ENCODE measurements around the gene SIX6. TPM values are rescaled to one million over a fixed set of nuclear protein-coding genes. Genes with fewer than 3 reads are reported as not detected.

SIX6 gene
- total and polyA plus RNA-seq, 2 of the 13 experiments (the other 11 are each of a cell fraction or from before 2014, with no cell fraction given), result not detected

- TF ChIP-seq RERE (CRISPR knock-in tag; IDR thresholded peaks at IDR 0.05; ENCODE audit: low read depth) (no peak), HCFC1 (IDR thresholded peaks at IDR 0.05; ENCODE audit: low read depth, low read length) (no peak), ISX (CRISPR knock-in tag; conservative IDR thresholded peaks at IDR 0.05) (no peak), ZNF251 (CRISPR knock-in tag; IDR thresholded peaks at IDR 0.05) (no peak), ZNF569 (CRISPR knock-in tag; IDR thresholded peaks at IDR 0.05; ENCODE audit: borderline replicate concordance) (no peak), ZNF746 (CRISPR knock-in tag; IDR thresholded peaks at IDR 0.05) (no peak), ZNF572 (CRISPR knock-in tag; IDR thresholded peaks at IDR 0.05) (no peak), GABPA (IDR thresholded peaks at IDR 0.05; ENCODE audit: low read depth, low read length) (no peak), GABPA (CRISPR knock-in tag; IDR thresholded peaks at IDR 0.05; ENCODE audit: low read depth) (no peak), NFRKB (IDR thresholded peaks at IDR 0.05) (no peak)
- TF ChIP-seq, protein P1, sequence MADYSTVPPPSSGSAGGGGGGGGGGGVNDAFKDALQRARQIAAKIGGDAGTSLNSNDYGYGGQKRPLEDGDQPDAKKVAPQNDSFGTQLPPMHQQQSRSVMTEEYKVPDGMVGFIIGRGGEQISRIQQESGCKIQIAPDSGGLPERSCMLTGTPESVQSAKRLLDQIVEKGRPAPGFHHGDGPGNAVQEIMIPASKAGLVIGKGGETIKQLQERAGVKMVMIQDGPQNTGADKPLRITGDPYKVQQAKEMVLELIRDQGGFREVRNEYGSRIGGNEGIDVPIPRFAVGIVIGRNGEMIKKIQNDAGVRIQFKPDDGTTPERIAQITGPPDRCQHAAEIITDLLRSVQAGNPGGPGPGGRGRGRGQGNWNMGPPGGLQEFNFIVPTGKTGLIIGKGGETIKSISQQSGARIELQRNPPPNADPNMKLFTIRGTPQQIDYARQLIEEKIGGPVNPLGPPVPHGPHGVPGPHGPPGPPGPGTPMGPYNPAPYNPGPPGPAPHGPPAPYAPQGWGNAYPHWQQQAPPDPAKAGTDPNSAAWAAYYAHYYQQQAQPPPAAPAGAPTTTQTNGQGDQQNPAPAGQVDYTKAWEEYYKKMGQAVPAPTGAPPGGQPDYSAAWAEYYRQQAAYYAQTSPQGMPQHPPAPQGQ (CRISPR knock-in tag; IDR thresholded peaks at IDR 0.05; ENCODE audit: borderline replicate concordance), result no peak
- TF ChIP-seq, protein P2, sequence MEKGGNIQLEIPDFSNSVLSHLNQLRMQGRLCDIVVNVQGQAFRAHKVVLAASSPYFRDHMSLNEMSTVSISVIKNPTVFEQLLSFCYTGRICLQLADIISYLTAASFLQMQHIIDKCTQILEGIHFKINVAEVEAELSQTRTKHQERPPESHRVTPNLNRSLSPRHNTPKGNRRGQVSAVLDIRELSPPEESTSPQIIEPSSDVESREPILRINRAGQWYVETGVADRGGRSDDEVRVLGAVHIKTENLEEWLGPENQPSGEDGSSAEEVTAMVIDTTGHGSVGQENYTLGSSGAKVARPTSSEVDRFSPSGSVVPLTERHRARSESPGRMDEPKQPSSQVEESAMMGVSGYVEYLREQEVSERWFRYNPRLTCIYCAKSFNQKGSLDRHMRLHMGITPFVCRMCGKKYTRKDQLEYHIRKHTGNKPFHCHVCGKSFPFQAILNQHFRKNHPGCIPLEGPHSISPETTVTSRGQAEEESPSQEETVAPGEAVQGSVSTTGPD (CRISPR knock-in tag; IDR thresholded peaks at IDR 0.05), result no peak
- TF ChIP-seq, protein P3, sequence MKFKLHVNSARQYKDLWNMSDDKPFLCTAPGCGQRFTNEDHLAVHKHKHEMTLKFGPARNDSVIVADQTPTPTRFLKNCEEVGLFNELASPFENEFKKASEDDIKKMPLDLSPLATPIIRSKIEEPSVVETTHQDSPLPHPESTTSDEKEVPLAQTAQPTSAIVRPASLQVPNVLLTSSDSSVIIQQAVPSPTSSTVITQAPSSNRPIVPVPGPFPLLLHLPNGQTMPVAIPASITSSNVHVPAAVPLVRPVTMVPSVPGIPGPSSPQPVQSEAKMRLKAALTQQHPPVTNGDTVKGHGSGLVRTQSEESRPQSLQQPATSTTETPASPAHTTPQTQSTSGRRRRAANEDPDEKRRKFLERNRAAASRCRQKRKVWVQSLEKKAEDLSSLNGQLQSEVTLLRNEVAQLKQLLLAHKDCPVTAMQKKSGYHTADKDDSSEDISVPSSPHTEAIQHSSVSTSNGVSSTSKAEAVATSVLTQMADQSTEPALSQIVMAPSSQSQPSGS (CRISPR knock-in tag; IDR thresholded peaks at IDR 0.05), result no peak
Observed at GRCh38 chr14:60482743-60483142, 26.2 kb upstream of the SIX6 start (continued).
